RPMI7951 (cell line): ENCODE results near the gene CTTN. TPM values are rescaled to one million over a fixed set of nuclear protein-coding genes. Genes with fewer than 3 reads are reported as not detected.

Experiments used
- DNase-seq: peaks from one replicate; pipeline ENCODE4 v3.0.0-alpha.2; 2012; ENCODE audit warnings: low read depth
- total RNA-seq: library from RNA; depleted of rRNA; stranded (reverse); fragments of >200 nt; shearing (Covaris generic); gene quantifications from 2 replicates; pipeline ENCODE4 v1.2.3, GENCODE V29; 2014

Gene CTTN
- total RNA-seq, 1 experiment from 2014 or later = 96.7 TPM

DNA sequence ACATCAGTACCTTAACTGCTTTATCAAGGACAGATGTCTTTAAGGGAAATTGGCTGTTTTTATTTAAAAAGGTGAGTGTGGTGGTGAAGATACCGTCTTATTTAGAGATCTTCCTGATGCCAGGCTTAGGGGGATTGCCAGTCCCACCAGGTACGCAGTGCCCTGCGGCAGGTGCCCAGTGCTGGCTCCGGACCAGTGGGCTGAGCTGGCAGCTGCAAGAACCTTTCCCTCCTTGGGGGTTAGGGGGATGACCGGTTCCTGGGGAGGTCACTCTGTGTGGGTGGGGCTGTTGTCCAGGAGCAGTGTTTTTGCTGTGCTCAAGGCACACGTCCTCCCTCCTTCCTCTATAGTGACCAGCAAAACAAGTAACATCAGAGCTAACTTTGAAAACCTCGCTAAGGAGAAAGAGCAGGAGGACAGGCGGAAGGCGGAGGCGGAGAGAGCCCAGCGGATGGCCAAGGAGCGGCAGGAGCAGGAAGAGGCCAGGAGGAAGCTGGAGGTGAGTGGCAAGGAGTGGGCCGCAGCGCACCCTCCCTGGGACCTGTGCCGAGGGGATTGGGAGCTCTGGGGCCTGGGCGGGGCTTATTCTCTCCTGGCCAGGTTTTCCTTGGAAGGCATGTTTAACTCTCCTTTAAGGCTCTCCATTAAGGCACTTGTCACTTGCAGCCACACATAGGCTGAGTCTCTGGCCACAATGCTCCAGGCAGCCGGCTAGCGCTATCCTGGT lies 30.5 kb downstream of the CTTN start:
- DNase-seq = no peak

DNA sequence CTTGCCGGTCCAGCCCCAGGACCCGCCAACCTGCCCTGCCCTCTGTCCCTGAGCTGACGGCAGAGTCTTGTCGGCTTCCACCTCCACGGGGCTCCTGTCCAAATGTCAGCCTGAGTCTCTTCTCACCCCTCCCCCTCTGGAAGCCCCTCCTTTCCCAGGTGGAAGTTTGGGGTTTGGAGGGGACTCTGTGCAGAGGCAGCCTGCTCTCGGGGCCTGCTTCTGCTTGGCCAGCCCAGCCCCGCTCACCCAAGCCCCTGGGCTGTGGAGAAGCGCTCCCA lies 31.0 kb downstream of the CTTN start:
- DNase-seq = no peak

DNA sequence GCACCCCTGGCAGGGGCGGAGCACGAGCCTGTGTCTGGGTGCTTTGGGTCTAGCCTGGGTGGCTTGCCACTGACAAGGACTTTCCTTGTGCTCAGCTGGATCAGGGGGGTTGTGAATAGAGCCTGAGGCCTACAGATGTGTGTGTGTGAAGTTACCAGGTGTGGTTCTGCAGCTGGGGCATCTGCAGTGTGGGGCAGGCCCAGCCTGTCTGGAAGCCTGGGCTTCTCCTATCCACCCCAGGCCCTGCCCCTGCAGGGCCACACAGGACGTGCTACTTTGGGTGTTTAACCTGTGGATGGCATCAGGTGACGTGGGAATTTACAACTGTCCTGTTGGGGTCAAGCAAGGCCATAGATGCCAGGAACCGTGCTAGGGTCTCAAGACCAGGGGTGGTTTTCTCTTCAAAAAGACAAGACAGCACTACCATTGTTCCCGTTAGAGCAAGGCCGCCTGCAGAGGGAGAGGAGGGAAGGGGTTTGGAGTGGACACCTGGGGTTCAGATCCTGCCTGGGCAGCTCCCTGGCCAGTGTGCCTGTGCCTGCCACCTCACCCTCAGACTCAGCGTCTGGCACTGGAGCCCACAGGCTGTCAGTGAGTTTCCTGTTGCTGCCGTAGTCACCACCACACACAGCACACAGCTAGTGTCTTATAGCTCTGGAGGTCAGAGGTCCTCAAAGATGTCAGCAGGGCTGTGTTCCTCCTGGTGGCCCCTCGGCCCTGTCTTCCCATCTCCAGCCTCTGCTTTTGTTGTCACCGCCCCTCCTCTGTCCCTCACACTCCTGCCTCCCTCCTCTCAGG lies 31.6 kb downstream of the CTTN start:
- no peak for DNase-seq

DNA sequence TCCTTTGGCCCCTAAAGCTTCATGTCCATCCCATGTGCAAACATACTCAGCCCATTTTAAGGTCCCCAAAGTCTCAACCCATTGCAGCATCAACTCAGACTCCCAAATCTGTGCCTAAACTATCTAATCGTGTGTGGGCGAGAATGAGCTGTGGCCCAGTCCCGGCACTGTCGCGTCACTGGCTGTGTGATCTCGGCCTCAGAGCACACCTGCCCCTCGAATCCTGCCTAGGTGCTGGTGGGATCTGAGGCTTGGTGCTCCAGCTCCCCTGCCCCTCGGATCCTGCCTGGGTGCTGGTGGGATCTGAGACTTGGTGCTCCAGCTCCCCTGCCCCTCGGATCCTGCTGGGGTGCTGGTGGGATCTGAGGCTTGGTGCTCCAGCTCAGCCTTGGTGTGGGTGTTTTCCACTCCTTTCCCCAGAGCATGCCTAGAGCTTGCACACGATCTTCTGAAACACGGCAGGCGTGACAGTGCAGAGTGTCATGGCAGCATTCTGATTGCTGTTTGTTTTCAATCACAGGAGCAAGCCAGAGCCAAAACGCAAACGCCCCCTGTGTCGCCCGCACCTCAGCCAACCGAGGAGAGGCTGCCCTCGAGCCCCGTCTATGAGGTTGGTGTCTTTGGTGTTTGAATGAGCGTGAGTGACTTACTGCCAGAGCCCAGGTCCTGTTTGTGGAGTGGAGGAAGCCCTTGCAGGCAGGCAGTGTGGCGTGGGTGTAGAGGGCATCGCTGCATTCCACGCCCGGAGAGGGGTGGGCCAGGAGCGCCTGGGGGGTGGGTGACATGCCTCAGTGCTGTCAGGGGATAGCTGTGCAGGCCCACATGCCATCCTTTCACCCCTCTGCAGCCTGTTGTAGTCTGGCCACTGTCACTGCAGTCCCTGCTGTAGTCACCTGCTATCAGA lies 32.6 kb downstream of the CTTN start:
- no peak for DNase-seq

DNA sequence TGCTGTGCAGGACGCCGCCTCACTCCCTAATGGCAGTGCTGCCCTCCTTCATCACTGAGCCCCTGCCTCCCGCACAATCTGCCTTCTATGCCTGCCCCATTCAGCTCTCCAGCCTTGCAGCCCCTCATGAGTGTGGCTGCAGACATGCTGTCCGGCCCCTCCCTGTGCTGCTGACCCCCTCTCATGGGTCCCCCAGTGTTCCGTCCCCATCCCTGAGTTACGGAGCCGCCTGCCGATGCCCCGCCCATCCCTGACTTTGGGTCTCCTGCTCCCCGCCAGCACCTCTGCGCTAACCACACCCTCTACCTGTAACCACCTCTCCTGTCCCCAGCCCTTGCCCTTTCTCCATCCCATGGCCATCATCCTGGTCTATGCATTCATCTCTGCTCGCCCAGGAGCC lies 33.3 kb downstream of the CTTN start:
- no peak for DNase-seq

DNA sequence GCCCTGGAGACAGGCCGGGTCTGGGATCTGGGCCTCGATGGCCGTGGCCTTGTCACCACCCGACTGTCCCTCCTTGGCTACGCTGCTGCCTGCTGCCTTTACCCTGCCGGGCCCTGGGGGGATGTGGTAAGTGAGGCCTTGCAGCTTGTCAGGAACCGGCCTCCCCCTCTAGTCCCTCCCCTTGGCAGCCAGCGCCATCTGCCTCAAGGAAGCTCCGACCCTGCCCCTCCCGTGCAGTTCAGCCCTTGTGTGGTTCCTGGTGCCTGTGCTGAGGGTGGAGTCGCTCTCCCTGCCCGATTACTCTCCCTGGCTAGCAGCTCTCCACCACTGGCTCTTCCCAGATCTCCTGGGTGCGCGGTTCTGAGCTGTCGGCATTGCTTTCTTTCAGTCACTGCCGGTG lies 33.7 kb downstream of the CTTN start:
- DNase-seq = no peak

DNA sequence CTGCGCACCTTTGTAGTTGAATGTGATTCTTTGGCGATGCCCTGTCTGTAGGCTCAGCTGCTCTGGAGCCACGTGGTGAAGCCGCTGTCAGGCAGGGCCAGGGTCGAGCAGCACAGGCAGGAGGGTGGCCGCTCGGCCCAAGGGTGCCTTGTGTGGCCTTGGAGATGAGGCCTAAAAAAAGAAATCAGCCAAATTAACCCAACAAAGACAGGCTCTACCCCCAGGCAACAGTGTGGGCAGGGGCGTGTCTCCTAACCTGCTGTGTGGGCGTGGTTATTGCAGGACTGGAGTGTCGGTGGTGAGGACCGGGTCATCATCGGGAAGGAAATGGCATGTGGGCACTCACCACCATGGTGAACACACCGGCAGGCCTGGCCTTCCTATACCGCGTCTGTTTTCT lies 34.3 kb downstream of the CTTN start:
- no peak for DNase-seq

DNA sequence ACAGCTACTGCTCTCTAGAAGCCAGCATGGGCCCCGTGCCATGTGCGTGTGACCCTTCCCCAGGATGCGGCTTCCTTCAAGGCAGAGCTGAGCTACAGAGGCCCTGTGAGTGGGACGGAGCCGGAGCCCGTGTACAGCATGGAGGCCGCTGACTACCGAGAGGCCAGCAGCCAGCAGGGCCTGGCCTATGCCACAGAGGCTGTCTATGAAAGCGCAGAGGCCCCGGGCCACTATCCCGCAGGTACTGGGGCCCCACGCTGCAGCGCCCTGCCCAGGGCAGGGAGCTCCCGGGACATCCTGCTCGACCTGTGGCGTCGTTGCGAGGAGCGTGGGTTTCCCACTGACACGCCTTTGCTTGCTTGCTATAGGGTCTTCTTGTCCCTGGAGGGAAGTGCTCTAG lies 34.7 kb downstream of the CTTN start:
- no peak for DNase-seq

DNA sequence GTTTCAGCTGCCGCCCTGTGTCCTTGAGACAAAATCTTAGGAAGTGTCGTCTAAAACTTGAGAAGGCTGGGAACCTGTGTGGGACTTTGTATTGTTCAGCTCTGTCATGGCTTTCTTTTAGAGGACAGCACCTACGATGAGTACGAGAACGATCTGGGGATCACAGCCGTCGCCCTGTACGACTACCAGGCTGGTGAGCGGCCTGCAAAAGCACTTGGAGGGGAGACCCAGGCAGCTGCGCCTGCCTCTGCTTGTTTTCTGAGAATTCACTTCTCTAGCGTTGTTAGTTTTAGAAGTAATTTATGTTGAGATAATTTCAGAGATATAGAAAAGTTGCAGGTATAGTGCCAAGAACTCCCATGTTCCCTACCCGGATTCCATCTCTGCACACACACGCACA lies 35.2 kb downstream of the CTTN start:
- DNase-seq = no peak

DNA sequence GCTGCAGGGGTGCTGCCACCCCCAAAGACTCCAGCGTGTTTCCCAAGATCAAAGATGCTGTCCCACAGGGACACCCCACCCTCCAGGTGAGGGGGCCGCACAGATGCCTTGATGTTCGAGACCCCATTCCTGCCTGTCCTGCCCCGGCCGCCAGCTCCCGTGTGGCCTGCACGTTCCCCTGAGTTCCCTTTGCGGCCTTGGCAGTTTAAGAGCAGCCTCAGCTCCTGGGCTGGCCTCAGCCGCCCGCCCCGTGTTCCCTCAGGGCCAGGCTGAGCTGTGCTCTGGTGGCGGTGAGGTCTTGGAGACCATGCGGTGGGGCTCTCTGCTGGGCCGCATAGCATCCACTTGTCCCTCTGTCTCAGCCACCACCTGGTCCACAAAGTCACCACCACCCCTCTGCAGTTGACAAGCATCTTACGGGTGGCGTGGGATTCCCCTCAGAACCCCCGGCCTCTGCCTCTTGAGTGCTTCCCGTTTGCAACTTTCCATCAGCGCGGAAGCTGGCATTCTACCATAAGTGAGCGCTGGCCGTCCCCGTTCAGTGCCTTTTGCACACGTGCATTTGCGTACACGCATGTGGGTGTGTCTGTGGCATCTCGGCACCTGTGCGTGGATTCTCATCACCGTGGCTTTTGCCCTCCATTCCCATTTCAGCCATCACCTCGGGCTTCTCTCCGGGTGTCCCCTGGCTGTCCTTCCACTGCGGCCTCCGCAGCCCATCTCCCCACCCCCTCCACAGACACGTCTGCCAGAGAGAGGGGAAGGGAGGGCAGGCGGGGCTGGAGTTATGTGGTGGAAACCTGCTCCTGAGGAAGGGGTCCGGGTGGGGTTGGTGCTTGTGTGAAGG lies 35.9 kb downstream of the CTTN start:
- DNase-seq = no peak

DNA sequence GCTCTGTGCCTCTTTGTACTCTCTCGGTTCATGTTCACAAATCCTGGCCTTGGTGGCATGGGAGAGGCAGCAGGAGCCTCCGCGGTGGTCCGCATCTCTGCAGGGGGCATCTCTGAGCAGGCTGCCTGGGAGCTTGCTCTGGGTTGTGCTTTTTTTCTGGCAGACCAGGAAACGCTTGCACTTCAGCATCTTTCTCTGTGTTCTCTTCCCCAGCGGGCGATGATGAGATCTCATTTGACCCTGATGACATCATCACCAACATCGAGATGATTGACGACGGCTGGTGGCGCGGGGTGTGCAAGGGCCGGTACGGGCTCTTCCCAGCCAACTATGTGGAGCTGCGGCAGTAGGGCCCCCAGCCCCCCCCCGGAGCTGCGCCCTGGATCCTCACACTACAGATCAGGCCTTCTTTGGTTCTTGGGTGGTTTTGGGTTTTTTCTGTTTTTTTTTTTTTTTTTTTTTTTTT lies 36.5 kb downstream of the CTTN start:
- DNase-seq = no peak

DNA sequence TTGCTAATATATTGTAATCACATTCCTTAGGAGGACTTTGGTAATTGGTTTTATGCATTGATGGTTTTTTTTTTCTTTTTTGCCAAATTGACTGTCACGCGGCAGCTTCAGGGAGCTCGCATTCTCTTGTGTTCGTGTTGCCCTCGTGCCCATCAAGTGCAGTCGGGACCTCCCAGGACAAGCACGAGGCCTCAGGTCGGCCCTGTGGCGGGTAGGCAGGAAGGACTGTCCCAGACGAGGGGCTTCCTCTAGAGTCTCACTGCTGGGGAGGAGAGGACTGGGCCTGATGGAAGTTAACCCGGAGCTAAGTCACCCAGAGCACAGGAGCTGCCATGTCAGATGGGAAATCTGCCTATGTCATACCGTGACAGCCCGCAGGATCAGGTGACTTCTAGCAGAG lies 37.0 kb downstream of the CTTN start:
- DNase-seq = no peak

DNA sequence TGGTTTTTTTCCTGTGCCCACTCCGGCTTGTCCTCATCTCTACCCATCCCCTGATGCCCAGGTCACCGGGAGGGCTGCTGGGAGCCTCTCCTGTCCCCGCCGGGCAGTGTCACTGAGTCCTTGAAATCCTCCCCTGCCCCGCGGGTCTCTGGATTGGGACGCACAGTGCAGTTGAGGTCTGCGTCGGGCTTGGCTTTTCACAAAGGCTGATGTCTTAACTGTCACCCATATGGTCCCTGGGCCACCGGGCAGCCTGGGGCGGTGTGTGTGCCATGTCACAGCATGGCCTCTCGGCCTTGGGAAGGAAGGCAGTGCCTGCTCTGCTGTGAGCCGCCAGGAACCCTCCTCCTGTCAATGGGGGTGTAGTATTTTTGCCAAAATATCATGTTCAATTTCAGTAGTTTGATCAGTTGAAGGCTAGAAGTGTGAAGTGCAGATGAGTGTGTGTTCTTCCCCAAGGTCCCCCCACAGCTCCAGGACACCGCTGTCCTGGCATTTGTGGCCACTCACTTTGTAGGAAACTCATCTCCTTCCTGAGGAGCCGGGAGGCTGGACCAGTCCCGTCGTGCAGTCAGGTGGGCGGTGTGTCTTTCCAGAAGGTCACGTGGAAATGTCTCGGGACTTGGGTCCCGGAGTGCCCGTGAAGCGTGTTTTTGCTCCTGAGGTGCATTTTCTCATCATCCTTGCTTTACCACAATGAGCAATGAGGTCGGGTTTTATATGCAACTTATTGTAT lies 37.6 kb downstream of the CTTN start:
- DNase-seq = no peak

DNA sequence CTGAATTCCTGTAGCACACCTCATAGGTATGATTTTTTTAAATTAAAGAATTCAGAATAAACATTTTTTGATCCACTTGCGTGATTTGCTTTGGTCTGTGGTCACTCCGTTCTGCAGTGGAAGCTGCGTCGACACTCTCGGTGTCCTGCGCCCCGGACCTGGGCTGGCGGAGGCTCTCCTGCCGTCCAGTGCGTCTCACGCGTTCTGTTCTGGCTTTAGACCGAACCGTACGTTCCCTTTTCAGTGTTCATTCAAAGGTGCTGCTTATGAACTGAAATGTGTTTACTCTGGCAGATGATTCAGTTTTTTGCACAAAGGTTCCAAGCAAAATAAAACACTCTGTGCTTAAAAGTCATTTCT lies 38.2 kb downstream of the CTTN start:
- DNase-seq = no peak

DNA sequence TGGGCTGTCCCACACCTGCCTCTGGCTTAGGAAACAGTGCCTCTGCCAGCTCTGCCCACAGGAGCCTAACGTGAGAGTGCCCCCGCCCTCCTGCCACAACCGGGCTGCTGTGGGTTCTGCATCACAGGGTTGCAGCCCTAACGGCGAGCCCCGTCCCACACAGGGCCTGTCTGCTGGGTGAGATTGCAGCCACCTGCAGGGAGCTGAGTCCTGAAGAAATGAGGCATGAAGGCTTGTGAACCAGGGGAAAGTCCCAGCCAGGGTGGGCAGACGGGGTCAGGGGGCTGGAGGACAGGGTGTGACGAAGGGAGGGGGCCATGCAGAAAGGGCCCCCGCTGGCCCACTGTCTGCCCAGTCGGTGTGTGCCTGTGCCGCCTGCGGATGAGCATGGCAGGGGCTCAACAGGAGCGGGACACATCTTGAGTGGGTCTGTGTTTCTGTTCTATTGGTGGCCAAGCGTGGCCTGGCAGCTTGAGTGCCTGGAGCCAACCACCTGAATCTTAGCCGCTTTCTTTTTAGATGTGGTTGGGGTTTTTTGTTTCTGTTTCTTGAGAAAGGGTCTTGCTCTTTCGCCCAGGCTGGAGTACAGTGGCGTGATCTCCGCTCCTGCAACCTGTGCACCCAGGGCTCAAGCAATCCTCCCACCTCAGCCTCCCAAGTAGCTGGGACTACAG lies 38.9 kb downstream of the CTTN start:
- no peak for DNase-seq

DNA sequence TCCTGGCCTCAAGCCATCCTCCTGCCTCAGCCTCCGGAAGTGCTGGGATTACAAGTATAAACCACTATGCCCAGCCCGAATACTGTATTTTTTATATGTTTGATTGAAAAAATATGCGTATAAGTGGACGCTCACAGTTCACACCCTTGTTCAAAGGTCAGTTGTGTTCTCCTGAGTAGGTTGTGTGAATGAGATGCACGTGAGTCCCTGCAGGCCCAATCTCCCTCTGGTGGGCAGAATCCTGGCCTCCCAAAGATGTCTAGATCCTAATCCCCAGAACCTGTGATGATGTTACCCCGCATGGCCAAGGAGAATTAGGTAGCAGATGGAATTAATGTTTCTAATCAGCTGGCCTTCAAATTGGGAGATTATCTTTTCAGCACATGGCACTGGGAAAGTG lies 41.9 kb downstream of the CTTN start:
- DNase-seq = no peak

DNA sequence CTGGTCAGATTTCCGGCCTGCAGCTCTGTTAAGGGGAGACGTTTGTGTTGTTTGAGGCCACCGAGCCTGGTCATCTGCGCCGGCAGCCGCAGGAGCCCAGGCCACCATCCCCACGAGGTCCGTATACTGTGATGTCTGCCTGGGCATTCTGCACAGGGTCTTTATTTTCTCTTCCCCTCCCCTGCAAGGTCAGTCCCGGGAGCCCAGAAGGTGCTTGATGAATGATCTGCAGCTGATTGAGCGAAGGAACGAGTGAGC lies 45.4 kb downstream of the CTTN start:
- no peak for DNase-seq

DNA sequence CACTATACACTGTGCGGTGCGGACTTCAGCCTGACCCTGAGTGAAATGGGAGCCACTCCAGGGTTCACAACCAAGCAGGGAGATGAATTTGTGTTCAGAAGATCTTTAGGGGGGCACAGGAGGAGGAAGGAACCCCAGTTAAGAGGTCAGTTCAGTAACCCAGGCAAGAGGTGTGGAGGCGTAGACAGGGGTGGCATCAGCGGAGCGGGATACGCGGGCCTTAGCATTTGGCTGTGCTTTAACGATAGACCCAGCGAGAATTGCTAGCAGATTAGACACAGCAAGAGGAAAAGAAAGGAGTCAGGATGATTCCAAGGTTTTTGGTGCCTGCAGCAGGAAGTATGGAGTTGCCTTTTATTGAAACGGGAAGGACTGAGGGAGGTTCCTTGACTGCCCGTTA lies 46.8 kb downstream of the CTTN start:
- DNase-seq = no peak

DNA sequence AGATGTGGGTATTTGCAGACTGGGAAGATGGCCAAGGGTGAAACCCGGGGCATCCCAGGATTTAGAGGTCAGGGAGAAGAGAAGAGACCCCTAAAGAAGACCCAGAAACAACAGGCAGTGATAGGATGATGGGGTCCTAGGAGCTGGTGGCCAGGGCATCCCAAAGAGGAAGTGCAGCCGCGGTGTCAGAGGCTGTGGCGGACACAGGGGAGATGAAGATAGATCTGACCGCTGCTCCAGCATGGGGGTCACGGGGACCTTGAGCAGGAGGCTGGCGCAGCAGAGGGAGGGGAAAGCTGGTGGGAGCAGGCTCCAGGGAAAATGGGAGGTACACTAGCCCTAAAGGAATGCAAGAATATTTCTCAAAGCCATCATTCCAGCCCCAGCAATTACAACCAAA lies 47.3 kb downstream of the CTTN start:
- no peak for DNase-seq

DNA sequence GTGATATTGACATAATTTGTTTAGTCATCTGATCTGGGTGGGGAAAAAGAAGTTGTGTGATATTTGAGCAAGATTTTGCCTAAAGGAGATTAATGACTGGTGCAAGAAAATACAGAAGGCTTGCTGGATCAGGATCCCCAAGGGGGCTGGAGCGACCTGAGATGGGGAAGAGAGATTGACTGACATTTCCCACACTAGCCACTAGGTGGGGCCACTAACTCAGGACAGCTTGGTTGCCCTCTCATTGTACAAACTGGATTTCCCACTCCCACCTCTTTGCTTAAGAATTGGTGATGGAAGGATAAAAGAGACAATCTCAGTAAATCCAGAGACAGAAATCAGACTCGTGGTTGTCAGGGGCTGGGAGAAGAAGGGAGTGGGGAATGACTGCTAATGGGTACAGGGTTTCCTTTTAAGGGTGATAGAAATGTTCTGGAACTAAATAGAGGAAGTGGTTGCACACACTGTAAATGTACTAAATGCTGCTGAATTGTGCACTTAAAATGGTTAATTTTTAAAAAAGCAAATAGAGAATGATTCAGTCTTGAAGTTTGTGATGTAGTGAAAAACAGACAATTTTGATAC lies 50.7 kb downstream of the CTTN start:
- DNase-seq = no peak
